BLaER1 (cell line): Measurements from ENCODE around the gene RAD18.

ENCODE experiments used
- H3K27ac ChIP-seq: shearing (Covaris generic); formaldehyde crosslinking; 2 replicates; pipeline ENCODE4 v1.8.1; 2022
- H3K27me3 ChIP-seq: shearing (Covaris generic); formaldehyde crosslinking; 2 replicates; pipeline ENCODE4 v1.8.1; 2022
- H3K36me3 ChIP-seq: shearing (Covaris generic); formaldehyde crosslinking; 2 replicates; pipeline ENCODE4 v1.8.1; 2022
- H3K4me1 ChIP-seq: shearing (Covaris generic); formaldehyde crosslinking; 2 replicates; pipeline ENCODE4 v1.8.1; 2022
- H3K4me2 ChIP-seq: shearing (Covaris generic); formaldehyde crosslinking; 2 replicates; pipeline ENCODE4 v1.8.1; 2022
- H3K4me3 ChIP-seq: shearing (Covaris generic); formaldehyde crosslinking; 2 replicates; pipeline ENCODE4 v1.8.1; 2022
- H3K9ac ChIP-seq: shearing (Covaris generic); formaldehyde crosslinking; 2 replicates; pipeline ENCODE4 v1.8.1; 2022
- H3K9me3 ChIP-seq: shearing (Covaris generic); formaldehyde crosslinking; 2 replicates; pipeline ENCODE4 v1.8.1; 2022
- H4K20me1 ChIP-seq: shearing (Covaris generic); formaldehyde crosslinking; 2 replicates; pipeline ENCODE4 v1.8.1; 2022
- Cebpa-rat ChIP-seq: shearing (Covaris generic); IDR thresholded peaks from 2 replicates; pipeline ENCODE4 v1.8.1; 2022

The RAD18 gene

DNA sequence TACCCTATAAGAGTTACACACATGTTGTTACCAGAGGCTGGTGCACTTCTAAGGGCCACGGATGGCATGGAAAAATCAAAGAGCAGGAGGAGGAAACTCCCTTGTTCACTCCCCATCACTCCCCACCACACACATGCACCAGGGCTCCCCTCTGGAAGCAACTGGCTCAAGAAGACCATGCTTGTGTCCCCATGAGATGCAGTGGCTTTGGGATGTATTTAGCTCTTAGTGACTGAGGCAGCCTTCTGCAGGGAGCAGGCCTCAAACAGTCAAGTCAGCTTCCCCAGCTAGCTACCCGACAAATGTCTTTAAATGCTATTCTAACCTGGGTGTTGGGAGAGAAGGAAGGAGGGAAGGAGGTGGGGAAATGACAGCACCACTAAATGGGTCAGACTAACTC lies 32.9 kb upstream of the RAD18 start:
- Histone ChIP-seq H3K4me1 (peaks cover 2% of the 10 kb centered on the region), H3K9ac (no peak overlapping the region), H4K20me1 (no peaks in the 10 kb centered on the region), H3K36me3 (no peaks in the 10 kb centered on the region), H3K27ac (no peak overlapping the region), H3K4me3 (no peak overlapping the region), H3K4me2 (no peak overlapping the region), H3K27me3 (no peaks in the 10 kb centered on the region), H3K9me3 (no peaks in the 10 kb centered on the region)
- TF ChIP-seq Cebpa-rat, result no peak

DNA sequence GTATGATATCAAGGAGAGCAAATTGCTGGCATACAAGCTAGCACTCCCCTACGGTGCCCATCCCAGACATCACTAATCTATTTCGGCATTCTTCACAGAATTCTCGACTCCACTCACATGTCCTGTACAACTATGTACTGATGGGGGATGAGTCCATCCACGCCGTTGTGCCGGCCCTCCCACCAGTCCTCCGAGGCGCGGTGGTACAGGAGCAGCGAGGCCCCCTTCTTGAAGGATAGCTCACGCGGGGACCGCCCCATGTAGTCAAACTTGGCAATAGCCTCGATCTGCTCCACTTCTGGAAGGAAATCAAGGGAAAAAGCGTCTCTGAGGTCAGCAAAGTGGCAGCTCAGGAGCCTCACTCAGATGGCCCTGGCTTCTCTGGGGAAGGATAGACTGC lies 31.0 kb upstream of the RAD18 start:
- Histone ChIP-seq H3K27ac (no peak overlapping the region), H3K27me3 (no peaks in the 10 kb centered on the region), H3K9me3 (no peaks in the 10 kb centered on the region), H3K9ac (no peak overlapping the region), H3K4me3 (no peak overlapping the region), H3K4me2 (no peak overlapping the region), H3K36me3 (no peaks in the 10 kb centered on the region), H4K20me1 (no peaks in the 10 kb centered on the region), H3K4me1 (peaks cover 14% of the 10 kb centered on the region)
- TF ChIP-seq Cebpa-rat, result no peak

DNA sequence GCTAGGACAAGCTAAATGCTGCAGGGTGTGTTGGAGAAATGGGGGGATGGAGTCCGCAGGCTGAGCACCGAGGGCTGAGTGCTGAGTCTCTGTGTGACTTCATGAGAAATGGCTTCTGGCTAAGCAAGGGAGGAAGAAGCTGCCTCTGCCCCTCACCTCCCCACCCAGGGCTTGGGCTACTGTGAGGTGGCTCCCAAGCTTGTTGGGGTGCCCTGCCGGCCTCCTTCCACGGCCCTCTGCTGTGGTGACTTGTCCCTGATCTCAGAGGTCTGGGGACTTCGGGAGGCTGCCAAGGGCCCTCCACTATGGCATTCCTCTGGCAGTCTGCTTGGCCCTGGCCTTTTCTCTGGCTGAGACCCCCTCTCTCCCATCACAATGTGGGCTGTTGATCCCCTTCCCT lies 30.1 kb upstream of the RAD18 start:
- no peak overlapping the region for H3K4me3 ChIP-seq
- peaks cover 14% of the 10 kb centered on the region for H3K4me1 ChIP-seq
- H3K27ac ChIP-seq, result no peak overlapping the region
- H4K20me1 ChIP-seq, result no peaks in the 10 kb centered on the region
- H3K9ac ChIP-seq, result no peak overlapping the region
- H3K36me3 ChIP-seq, result no peaks in the 10 kb centered on the region
- H3K9me3 ChIP-seq, result no peaks in the 10 kb centered on the region
- no peak for TF ChIP-seq Cebpa-rat
- H3K4me2 ChIP-seq, result no peak overlapping the region
- H3K27me3 ChIP-seq, result no peaks in the 10 kb centered on the region

DNA sequence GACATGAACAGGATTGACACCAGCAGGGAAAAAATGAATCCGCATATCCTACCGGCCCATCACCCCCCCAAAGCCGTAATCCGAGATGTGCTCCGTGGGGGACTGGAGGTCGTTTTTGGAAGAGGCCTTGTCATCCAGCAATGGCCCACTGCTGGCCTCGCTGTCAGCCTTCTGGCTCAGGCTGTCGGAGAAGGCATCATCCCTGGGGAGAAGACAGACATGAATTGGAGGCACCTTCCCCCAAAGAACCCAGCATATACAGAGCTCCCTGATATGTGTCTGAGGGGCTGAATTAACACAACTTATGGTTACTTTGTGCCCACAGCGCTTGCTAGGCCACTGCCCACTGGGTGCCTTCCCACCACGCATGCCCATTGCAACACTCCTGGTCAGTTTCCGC lies 29.6 kb upstream of the RAD18 start:
- H3K4me3 ChIP-seq, result no peak overlapping the region
- peaks cover 14% of the 10 kb centered on the region for H3K4me1 ChIP-seq
- no peak overlapping the region for H3K27ac ChIP-seq
- no peak overlapping the region for H3K4me2 ChIP-seq
- no peak for TF ChIP-seq Cebpa-rat
- no peaks in the 10 kb centered on the region for H3K9me3 ChIP-seq
- H3K36me3 ChIP-seq, result no peaks in the 10 kb centered on the region
- H3K9ac ChIP-seq, result no peak overlapping the region
- no peaks in the 10 kb centered on the region for H4K20me1 ChIP-seq
- H3K27me3 ChIP-seq, result no peaks in the 10 kb centered on the region

- Histone ChIP-seq H4K20me1 (no peaks in the 10 kb centered on the region), H3K27me3 (no peaks in the 10 kb centered on the region), H3K4me2 (no peak overlapping the region), H3K9ac (no peak overlapping the region), H3K9me3 (no peaks in the 10 kb centered on the region), H3K4me3 (no peak overlapping the region), H3K36me3 (no peaks in the 10 kb centered on the region), H3K27ac (no peak overlapping the region), H3K4me1 (peaks cover 14% of the 10 kb centered on the region)
- TF ChIP-seq Cebpa-rat, result no peak
Measured at GRCh38 chr3:8992199-8992598, 28.9 kb upstream of the RAD18 start.

- H3K4me3 ChIP-seq, result no peak overlapping the region
- no peak for TF ChIP-seq Cebpa-rat
- no peak overlapping the region for H3K27ac ChIP-seq
- H3K4me1 ChIP-seq, result peaks cover 14% of the 10 kb centered on the region
- H3K27me3 ChIP-seq, result no peaks in the 10 kb centered on the region
- H4K20me1 ChIP-seq, result no peaks in the 10 kb centered on the region
- peak overlapping the region; percentile 39 for H3K4me2 ChIP-seq
- H3K9ac ChIP-seq, result no peak overlapping the region
- H3K36me3 ChIP-seq, result no peaks in the 10 kb centered on the region
- H3K9me3 ChIP-seq, result no peaks in the 10 kb centered on the region
Measured at GRCh38 chr3:8990266-8991215, 27.3 kb upstream of the RAD18 start.

DNA sequence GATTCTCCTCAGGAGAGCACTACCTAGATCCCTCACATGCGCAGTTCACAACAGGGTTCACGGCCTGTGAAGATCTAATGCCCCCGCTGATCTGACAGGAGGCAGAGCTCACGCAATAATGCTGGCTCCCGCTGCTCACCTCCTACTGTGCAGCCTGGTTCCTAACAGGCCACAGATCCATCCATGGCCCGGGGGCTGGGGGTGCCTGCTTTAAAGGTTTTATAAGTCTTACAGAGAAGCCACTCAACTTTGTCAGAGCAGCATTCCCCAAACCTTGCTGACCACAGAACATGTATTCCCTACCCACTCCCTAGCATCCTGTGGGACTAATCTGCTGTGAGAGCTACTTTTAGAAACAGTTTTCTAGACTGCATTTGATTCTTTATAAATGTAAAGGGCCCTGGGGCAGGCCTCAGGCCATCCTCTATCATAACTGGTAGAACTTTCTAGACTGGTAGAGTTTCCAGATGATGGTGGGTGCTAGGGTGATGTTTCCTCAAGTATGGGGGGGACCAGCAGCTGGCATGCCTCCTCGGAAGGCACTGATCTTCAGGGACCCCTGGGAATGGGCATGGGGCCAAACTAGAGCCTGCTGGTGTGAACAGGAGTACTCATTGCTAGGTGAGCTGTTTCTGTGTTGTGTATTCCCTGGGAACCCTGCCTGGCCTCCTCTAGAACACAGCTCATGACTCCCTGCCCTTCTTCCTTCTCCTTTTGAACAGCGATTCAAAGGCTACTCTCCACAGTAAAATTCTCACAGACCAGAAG lies 25.7 kb upstream of the RAD18 start:
- no peak overlapping the region for H3K9ac ChIP-seq
- no peaks in the 10 kb centered on the region for H4K20me1 ChIP-seq
- peaks cover 14% of the 10 kb centered on the region for H3K4me1 ChIP-seq
- H3K4me3 ChIP-seq, result no peak overlapping the region
- no peak overlapping the region for H3K27ac ChIP-seq
- TF ChIP-seq Cebpa-rat, result no peak
- H3K9me3 ChIP-seq, result no peaks in the 10 kb centered on the region
- no peaks in the 10 kb centered on the region for H3K27me3 ChIP-seq
- H3K4me2 ChIP-seq, result no peak overlapping the region
- no peaks in the 10 kb centered on the region for H3K36me3 ChIP-seq

DNA sequence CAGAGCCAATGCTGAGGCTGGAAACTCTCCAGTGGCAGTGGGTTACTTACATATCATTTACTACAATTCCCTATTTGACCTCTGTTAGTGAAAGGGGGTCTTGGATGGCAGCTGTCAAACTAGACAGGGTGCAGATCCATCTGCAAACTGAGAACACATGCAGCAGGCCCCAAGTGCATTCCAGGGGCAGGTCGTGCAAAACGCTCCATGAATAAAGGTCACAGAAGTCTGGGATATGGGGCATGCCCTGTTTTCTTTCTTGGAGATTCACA lies 25.0 kb upstream of the RAD18 start:
- Histone ChIP-seq H3K4me2 (no peak overlapping the region), H4K20me1 (no peaks in the 10 kb centered on the region), H3K27me3 (no peaks in the 10 kb centered on the region), H3K9me3 (no peaks in the 10 kb centered on the region), H3K4me1 (peaks cover 14% of the 10 kb centered on the region), H3K9ac (no peak overlapping the region), H3K27ac (no peak overlapping the region), H3K36me3 (no peaks in the 10 kb centered on the region), H3K4me3 (no peak overlapping the region)
- no peak for TF ChIP-seq Cebpa-rat

- Histone ChIP-seq H3K36me3 (no peaks in the 10 kb centered on the region), H4K20me1 (no peaks in the 10 kb centered on the region), H3K4me2 (no peak overlapping the region), H3K9ac (no peak overlapping the region), H3K4me1 (peaks cover 14% of the 10 kb centered on the region), H3K9me3 (no peaks in the 10 kb centered on the region), H3K4me3 (no peak overlapping the region), H3K27me3 (no peaks in the 10 kb centered on the region), H3K27ac (no peak overlapping the region)
- TF ChIP-seq Cebpa-rat, result no peak
Measured at GRCh38 chr3:8987645-8988383, 24.5 kb upstream of the RAD18 start.

DNA sequence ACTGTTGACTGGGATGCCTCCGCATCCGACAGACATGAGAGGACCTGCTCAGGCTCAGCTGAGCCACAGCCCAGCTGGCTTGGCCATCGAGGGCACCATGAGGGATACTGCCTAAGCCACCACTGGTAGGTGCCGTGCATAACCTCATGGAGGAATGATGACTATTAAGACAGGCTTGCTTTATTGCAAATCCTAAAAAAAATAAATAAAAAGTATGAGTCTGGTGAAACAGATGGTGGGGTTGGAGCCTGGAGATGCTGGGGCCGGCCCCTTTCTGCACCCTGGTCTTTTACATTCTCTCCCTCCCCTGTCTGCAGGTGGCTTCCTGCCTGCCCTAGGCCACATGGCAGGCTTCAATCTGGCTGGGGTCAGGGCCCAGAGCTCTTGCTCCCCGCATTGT lies 24.0 kb upstream of the RAD18 start:
- Histone ChIP-seq H3K9me3 (no peaks in the 10 kb centered on the region), H3K27ac (no peak overlapping the region), H3K36me3 (no peaks in the 10 kb centered on the region), H3K4me2 (no peak overlapping the region), H3K9ac (no peak overlapping the region), H3K4me3 (no peak overlapping the region), H4K20me1 (no peaks in the 10 kb centered on the region), H3K27me3 (no peaks in the 10 kb centered on the region), H3K4me1 (peaks cover 19% of the 10 kb centered on the region)
- TF ChIP-seq Cebpa-rat, result no peak
